Endothelial cell of umbilical vein (primary cell): Measurements from ENCODE around the gene NCBP1. TPM values are rescaled to one million over a fixed set of nuclear protein-coding genes. Genes with fewer than 3 reads are reported as not detected.

Experiments used
- BruUV-seq: library from RNA; stranded (reverse); fragments of 400-500 nt; replicated peaks from 2 replicates; lab custom pipeline; 2021; lab: Mats Ljungman, UMichigan
- CTCF ChIA-PET: fragments of 300-600, 350-600 bp; sonication (Branson Sonifier 250); formaldehyde crosslinking; loops from one replicate; lab custom pipeline; 2021; ENCODE audit warnings: antibody characterized with exemption, inconsistent platforms; lab: Charles Lee
- POLR2A ChIA-PET: fragments of 300-600, 350-600 bp; sonication (Branson Sonifier 250); formaldehyde crosslinking; loops from one replicate; lab custom pipeline; 2021; ENCODE audit warnings: antibody characterized with exemption, inconsistent platforms; lab: Charles Lee
- DNase-seq: peaks from one replicate; pipeline ENCODE4 v3.0.0-alpha.2; 2011; ENCODE audit warnings: low read depth, low spot score
- FAIRE-seq: peaks from 2 replicates; lab custom pipeline; 2011; peaks lifted over from hg19 to GRCh38; lab: Jason Lieb, UNC
- H2AFZ ChIP-seq: 2 replicates; pipeline ENCODE4 v1.6.0; 2012; ENCODE audit warnings: low read depth, low read length, control low read depth, inconsistent platforms
- H3K27ac ChIP-seq: 2 replicates; pipeline ENCODE4 v1.5.1; 2011; ENCODE audit warnings: low read depth, mild to moderate bottlenecking, control low read depth, low read length, moderate library complexity; ENCODE audit not compliant: insufficient read depth
- H3K27me3 ChIP-seq, 2 experiments: 2 replicates each; pipeline versions ENCODE4 v1.6.0 to v1.6.1; 2011; ENCODE audit warnings: low read length in 2 of 2, mixed read lengths in 1 of 2; ENCODE audit not compliant: control insufficient read depth in 2 of 2, insufficient read depth in 2 of 2
- H3K36me3 ChIP-seq, 2 experiments: 2 replicates in 1 of 2; 3 replicates in 1 of 2; pipeline ENCODE4 v1.5.1; 2011; ENCODE audit warnings: low read length in 2 of 2, mild to moderate bottlenecking in 1 of 2, moderate library complexity in 1 of 2; ENCODE audit not compliant: control insufficient read depth in 2 of 2, insufficient read depth in 2 of 2; ENCODE audit errors: extremely low read depth in 1 of 2
- H3K4me1 ChIP-seq: 3 replicates; pipeline ENCODE4 v1.5.1; 2011; ENCODE audit warnings: mild to moderate bottlenecking, low read length; ENCODE audit not compliant: control insufficient read depth, insufficient read depth; ENCODE audit errors: extremely low read depth
- H3K4me2 ChIP-seq: 2 replicates; pipeline ENCODE4 v1.6.1; 2011; ENCODE audit warnings: low read length, control low read depth, mixed read lengths; ENCODE audit not compliant: insufficient read depth
- H3K4me3 ChIP-seq, 3 experiments: fragments of 200-600 bp in 1 of 3; sonication (generic), shearing (Covaris generic) in 1 of 3; replicated peaks in 1 of 3; 2 replicates each; pipeline ENCODE4 v1.5.1; 2011 to 2016; ENCODE audit warnings: control low read depth in 3 of 3, low read length in 3 of 3, mild to moderate bottlenecking in 2 of 3, inconsistent platforms in 1 of 3, low read depth in 1 of 3, moderate library complexity in 1 of 3; ENCODE audit not compliant: insufficient read depth in 1 of 3
- H3K79me2 ChIP-seq: 2 replicates; pipeline ENCODE4 v1.6.0; 2012; ENCODE audit warnings: low read length, inconsistent platforms; ENCODE audit not compliant: control insufficient read depth, insufficient read depth
- H3K9ac ChIP-seq: replicated peaks from 2 replicates; pipeline ENCODE3; 2011; ENCODE audit warnings: low read length, control low read depth; ENCODE audit not compliant: insufficient read depth; ENCODE audit errors: extremely low read depth
- H3K9me1 ChIP-seq: replicated peaks from 3 replicates; pipeline ENCODE4 v1.6.0; 2011; ENCODE audit warnings: mild to moderate bottlenecking, low read length; ENCODE audit not compliant: control insufficient read depth, insufficient read depth; ENCODE audit errors: extremely low read depth
- H3K9me3 ChIP-seq: replicated peaks from 2 replicates; pipeline ENCODE4 v1.5.1; 2012; ENCODE audit warnings: low read length, inconsistent platforms; ENCODE audit not compliant: control insufficient read depth, insufficient read depth
- H4K20me1 ChIP-seq: replicated peaks from 2 replicates; pipeline ENCODE3; 2011; ENCODE audit warnings: mild to moderate bottlenecking, low read length; ENCODE audit not compliant: control insufficient read depth, insufficient read depth; ENCODE audit errors: extremely low read depth
- EZH2 ChIP-seq: IDR thresholded peaks from 2 replicates; pipeline ENCODE4 v1.6.1; 2012; ENCODE audit warnings: borderline replicate concordance, low read depth, mild to moderate bottlenecking, moderate library complexity, low read length, inconsistent platforms; ENCODE audit not compliant: severe bottlenecking
- FOS ChIP-seq: IDR thresholded peaks from 2 replicates; pipeline ENCODE4 v1.6.1; 2011; ENCODE audit warnings: mild to moderate bottlenecking, low read length, moderate library complexity, borderline replicate concordance; ENCODE audit not compliant: insufficient read depth
- GATA2 ChIP-seq: IDR thresholded peaks from 2 replicates; pipeline ENCODE4 v1.7.0; 2011; ENCODE audit warnings: low read depth, mild to moderate bottlenecking, moderate library complexity, mixed read lengths, low read length; ENCODE audit not compliant: insufficient read length, insufficient read depth
- JUN ChIP-seq: IDR thresholded peaks from 2 replicates; pipeline ENCODE4 v1.6.1; 2011; ENCODE audit warnings: borderline replicate concordance, low read depth; ENCODE audit not compliant: insufficient read length, insufficient read depth
- MYC ChIP-seq: IDR thresholded peaks from one replicate; pipeline ENCODE4 v1.6.1; 2011; ENCODE audit warnings: mild to moderate bottlenecking, low read depth, low read length
- POLR2A ChIP-seq: IDR thresholded peaks from 2 replicates; pipeline ENCODE4 v1.6.1; 2012; ENCODE audit warnings: low read depth, mild to moderate bottlenecking, control low read depth, low read length
- POLR2AphosphoS5 ChIP-seq: IDR thresholded peaks from 2 replicates; pipeline ENCODE4 v1.6.1; 2012; ENCODE audit warnings: low read depth, mild to moderate bottlenecking, control low read depth, low read length, moderate library complexity; ENCODE audit not compliant: insufficient read depth
- dilution Hi-C: fragments of 300-500 bp; cut with MboI; formaldehyde crosslinking; loops from one replicate; pipeline ENCODE4 v1.15.0; 2019; ENCODE audit warnings: low sequenced_read_pairs; ENCODE audit not compliant: extremely low pct_ligation_motif_present
- intact Hi-C: fragments of 100-400 bp; cut with micrococcal nuclease; formaldehyde crosslinking; loops from one replicate; pipeline ENCODE4 v1.10.0; 2022
- polyA plus RNA-seq, 4 experiments: library from polyadenylated mRNA; depleted of rRNA in 3 of 4; stranded (reverse) in 3 of 4; unstranded in 1 of 4; fragments of >200 nt; gene quantifications; 2 replicates each; pipeline versions ENCODE4 v1.2.1 to v1.2.3, GENCODE V29; 2011 to 2012; ENCODE audit warnings: missing spikeins in 1 of 4
- total RNA-seq: library from RNA; stranded (reverse); gene quantifications from 2 replicates; pipeline ENCODE4 v1.2.3, GENCODE V29; 2021
- TF ChIP-seq, protein P1 (sequence below): IDR thresholded peaks from 2 replicates; pipeline ENCODE4 v1.6.1; 2011; ENCODE audit not compliant: insufficient read depth, insufficient read length
- TF ChIP-seq, protein P2 (sequence below), 2 donors: IDR thresholded peaks; 1 replicate in 1 of 2; 2 replicates in 1 of 2; pipeline ENCODE4 v1.5.1; 2011; ENCODE audit warnings: low read length in 2 of 2, mild to moderate bottlenecking in 2 of 2, moderate library complexity in 2 of 2, control low read depth in 1 of 2, inconsistent platforms in 1 of 2, low read depth in 1 of 2; ENCODE audit not compliant: insufficient read depth in 1 of 2; ENCODE audit errors: extremely low read depth in 1 of 2

The NCBP1 gene
- total and polyA plus RNA-seq, 2 donors (not counting 3 experiments of a cell fraction or from before 2014, with no cell fraction given), result 10.9 to 45.3 TPM

DNA sequence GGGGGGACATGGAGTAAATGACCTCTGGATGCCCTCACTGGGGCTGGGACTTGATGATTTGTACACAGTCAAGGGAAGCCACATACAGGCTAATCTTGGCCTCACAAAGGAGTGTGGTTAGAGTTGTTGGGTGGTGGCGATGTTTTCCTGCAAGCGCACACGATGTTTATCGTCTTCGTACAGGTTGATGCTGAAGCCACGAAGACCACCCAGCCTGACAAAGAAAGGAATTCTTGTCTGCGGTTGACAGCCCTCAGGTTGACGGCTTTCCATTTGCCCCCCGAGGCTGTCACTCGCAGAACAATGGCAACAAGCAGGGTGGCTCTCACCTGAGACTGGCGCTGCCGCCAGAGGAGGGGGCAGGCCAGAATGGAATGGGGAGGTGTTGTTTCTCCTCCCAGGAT lies 77.6 kb downstream of the NCBP1 start:
- TF ChIP-seq, protein P1, sequence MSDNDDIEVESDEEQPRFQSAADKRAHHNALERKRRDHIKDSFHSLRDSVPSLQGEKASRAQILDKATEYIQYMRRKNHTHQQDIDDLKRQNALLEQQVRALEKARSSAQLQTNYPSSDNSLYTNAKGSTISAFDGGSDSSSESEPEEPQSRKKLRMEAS, result no peak
- TF ChIP-seq FOS (no peak), POLR2AphosphoS5 (no peak), GATA2 (no peak), MYC (no peak)
- Histone ChIP-seq H3K4me2 (no peak overlapping the region), H4K20me1 (no peaks in the 10 kb centered on the region), H3K27ac (no peak overlapping the region), H3K27me3 (peaks cover 14 to 17% of the 10 kb centered on the region in 2 experiments), H3K9ac (no peak overlapping the region), H3K4me1 (no peaks in the 10 kb centered on the region), H3K4me3 (no peak overlapping the region), H3K9me3 (no peaks in the 10 kb centered on the region), H3K36me3 (no peaks in the 10 kb centered on the region), H3K79me2 (no peaks in the 10 kb centered on the region), H2AFZ (no peak overlapping the region), H3K9me1 (no peaks in the 10 kb centered on the region)
- ChIA-PET POLR2A (no interaction called here), CTCF (interaction anchor here (0.6 kb wide), 1 partner anchor 31 kb away, joined by 3 read pairs; no protein-coding TSS in a partner anchor)
- BruUV-seq, result no TSS peak
- no peak for FAIRE-seq
- no peak for DNase-seq
- intact Hi-C loops (loop anchor here (2.0 to 5.0 kb wide), 4 partner anchors 144 to 551 kb away; no protein-coding TSS in a partner anchor), dilution Hi-C loops (no loop called here)

GRCh38 chr9:97714435-97714834 lies 80.8 kb downstream of the NCBP1 start:
- no peak overlapping the region for H3K4me3 ChIP-seq
- no peak overlapping the region for H2AFZ ChIP-seq
- H3K9me1 ChIP-seq, result no peaks in the 10 kb centered on the region
- H3K36me3 ChIP-seq, result no peaks in the 10 kb centered on the region
- H3K4me1 ChIP-seq, result no peaks in the 10 kb centered on the region
- dilution Hi-C loops, result no loop called here
- BruUV-seq, result no TSS peak
- no peak for TF ChIP-seq POLR2A
- TF ChIP-seq, protein P2, sequence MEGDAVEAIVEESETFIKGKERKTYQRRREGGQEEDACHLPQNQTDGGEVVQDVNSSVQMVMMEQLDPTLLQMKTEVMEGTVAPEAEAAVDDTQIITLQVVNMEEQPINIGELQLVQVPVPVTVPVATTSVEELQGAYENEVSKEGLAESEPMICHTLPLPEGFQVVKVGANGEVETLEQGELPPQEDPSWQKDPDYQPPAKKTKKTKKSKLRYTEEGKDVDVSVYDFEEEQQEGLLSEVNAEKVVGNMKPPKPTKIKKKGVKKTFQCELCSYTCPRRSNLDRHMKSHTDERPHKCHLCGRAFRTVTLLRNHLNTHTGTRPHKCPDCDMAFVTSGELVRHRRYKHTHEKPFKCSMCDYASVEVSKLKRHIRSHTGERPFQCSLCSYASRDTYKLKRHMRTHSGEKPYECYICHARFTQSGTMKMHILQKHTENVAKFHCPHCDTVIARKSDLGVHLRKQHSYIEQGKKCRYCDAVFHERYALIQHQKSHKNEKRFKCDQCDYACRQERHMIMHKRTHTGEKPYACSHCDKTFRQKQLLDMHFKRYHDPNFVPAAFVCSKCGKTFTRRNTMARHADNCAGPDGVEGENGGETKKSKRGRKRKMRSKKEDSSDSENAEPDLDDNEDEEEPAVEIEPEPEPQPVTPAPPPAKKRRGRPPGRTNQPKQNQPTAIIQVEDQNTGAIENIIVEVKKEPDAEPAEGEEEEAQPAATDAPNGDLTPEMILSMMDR (IDR thresholded peaks at IDR 0.05; ENCODE audit: extremely low read depth in 1 of 2, insufficient read depth in 1 of 2, low read depth in 1 of 2, low read length in 2 of 2), result no peak
- TF ChIP-seq GATA2, result no peak
- no peak for TF ChIP-seq FOS
- TF ChIP-seq, protein P1, result no peak
- TF ChIP-seq JUN, result no peak
- no peak for TF ChIP-seq MYC
- TF ChIP-seq EZH2, result no peak
- no peak for TF ChIP-seq POLR2AphosphoS5
- H3K9me3 ChIP-seq, result no peaks in the 10 kb centered on the region
- peaks cover 13 to 20% of the 10 kb centered on the region in 2 experiments for H3K27me3 ChIP-seq
- DNase-seq, result no peak
- H3K4me2 ChIP-seq, result no peak overlapping the region
- no peak overlapping the region for H3K27ac ChIP-seq
- no peaks in the 10 kb centered on the region for H3K79me2 ChIP-seq
- FAIRE-seq, result no peak
- ChIA-PET POLR2A (no interaction called here), CTCF (interaction anchor here (1.3 kb wide), 1 partner anchor 176 kb away, joined by 3 read pairs; no protein-coding TSS in a partner anchor)
- no peaks in the 10 kb centered on the region for H4K20me1 ChIP-seq
- intact Hi-C loops, result loop anchor here (5.0 kb wide), 2 partner anchors 318 to 548 kb away; no protein-coding TSS in a partner anchor
- H3K9ac ChIP-seq, result no peak overlapping the region
